T47D (cell line): ENCODE results near the gene AGRN.

Source experiments
- DNase-seq, 2 experiments: peaks; one replicate each; pipeline versions ENCODE4 v3.0.0 to v3.0.0-alpha.2; 2011 to 2012; ENCODE audit warnings: low read depth in 1 of 2, low spot score in 1 of 2
- JUND ChIP-seq: IDR thresholded peaks from 2 replicates; pipeline ENCODE4 v1.6.1; 2012; ENCODE audit warnings: low read depth
- in situ Hi-C: cut with HindIII; loops from 2 replicates; pipeline ENCODE4 v1.10.0; 2016; ENCODE audit warnings: low sequenced_read_pairs, low pct_unique_long_range_greater_than_20kb

AGRN gene

DNA sequence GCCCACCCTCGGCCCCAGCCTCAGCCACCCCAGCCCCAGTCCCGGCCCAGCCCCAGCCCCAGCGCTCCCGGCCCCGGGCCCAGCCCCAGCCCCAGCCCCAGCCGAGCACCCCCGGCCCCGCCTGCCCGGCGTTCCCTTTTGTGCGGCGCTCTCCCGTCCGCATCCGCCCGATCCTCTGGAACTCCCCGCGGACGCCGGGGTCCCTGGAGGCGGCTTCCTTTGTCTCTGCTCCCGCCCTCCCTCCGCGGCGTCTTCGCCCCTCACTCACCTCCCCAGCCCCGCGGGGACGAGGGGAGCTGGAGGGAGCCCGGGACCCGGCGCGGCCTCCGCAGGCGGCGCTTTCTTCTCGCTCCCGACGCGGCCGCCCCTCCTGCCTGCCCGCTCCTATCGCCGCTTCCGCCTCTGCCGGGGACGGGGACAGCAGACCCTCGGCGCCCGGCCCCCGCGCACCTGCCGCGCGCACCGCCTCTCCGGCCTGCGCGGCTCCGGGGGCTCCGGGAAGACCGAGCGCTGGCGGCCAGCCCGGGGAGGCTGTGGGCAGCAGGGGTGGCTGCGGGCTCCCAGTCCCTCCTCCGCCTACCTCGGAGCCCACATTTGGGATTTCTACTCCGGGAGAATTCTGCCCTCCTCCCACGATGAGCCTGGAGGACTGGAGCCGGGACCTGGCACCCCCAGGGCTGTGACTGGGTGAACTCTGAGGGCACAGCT, 14.0 kb downstream of the AGRN start:
- in situ Hi-C loops = no loop called here
- no peak for TF ChIP-seq JUND
- no peak for DNase-seq

GRCh38 chr1:1034439-1034781, 14.5 kb downstream of the AGRN start:
- TF ChIP-seq JUND = no peak
- DNase-seq = no peak
- in situ Hi-C loops = no loop called here

DNA sequence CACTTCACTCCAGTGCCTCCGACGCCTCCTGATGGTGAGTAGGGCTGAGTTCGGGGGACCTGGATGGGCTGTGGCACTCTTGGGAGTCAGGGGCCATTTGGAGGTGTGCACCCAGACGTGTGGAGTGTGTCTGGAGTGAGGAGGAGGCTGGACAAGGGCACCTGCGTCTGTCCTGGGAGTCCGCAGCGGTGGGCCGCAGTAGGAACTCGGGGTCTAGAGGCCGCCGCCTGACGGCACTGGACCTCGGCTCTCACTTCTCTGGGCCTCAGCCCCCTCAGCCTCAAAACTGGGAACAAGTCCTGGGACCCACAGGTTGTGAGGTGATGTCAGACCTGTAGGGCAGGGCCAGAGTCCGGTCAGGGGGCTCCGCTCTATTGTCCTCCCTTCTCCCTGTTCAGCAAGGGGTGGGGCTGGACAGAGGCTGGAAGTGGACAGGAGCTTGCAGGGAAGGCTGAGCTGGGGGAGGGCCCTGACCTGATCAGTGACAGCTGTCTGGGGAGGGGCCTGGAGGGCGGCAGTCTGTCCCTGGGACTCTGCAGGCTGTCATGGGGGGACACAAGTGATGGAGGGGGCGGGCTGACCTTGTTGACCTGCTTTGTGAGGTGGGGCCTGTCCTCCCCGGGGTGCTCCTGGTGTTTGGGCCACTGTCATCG, 15.5 kb downstream of the AGRN start:
- TF ChIP-seq JUND = no peak
- in situ Hi-C loops = no loop called here
- no peak for DNase-seq

DNA sequence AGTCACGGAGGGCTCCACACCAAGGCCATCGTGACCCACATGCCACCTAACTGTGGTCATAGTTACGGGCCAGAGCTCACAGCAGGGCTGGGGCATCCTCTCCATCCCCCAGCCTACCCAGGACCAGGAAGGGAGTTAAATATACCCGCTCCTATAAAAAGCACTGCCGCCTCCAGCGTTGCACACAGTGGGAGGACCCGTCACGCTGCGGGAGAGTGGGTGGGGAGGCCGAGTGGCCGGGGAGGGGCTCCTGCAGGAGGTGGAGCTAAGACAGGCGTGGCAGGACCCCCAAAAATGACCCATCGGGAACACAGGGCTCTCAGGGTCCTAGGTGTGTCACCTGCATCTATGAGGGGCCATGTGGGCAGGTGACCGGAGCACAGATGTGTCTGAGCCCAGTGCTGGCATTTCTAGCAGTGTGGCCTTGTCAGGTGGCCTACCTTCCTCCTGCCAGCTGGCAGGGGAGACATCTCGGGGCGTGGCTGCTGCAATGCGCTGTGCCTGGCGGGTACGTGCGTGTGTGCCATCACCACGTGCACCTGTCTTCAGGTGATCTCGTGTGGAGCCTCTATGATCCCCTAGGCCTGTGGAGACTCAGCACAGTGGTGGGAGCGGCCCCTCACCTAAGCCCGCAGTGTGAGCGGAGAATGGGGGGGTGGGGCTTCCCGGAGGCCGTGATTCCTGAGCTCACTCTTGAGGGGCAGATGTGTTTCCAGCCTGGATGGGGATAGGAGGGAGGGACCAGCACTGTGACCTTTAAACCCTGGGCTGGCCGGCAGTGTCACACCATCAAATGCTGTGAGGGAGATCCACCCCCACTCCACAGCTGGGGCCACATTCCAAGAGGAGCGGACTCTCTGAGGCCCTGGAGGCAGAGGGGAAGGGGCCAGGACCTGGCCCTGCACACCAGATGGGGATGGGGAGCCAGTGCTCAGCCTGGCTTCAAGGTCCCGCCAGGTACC, 17.7 kb downstream of the AGRN start:
- DNase-seq = no peak
- no peak for TF ChIP-seq JUND
- in situ Hi-C loops = no loop called here

GRCh38 chr1:1038694-1039093, 18.8 kb downstream of the AGRN start:
- no peak for DNase-seq
- no peak for TF ChIP-seq JUND
- in situ Hi-C loops = no loop called here

DNA sequence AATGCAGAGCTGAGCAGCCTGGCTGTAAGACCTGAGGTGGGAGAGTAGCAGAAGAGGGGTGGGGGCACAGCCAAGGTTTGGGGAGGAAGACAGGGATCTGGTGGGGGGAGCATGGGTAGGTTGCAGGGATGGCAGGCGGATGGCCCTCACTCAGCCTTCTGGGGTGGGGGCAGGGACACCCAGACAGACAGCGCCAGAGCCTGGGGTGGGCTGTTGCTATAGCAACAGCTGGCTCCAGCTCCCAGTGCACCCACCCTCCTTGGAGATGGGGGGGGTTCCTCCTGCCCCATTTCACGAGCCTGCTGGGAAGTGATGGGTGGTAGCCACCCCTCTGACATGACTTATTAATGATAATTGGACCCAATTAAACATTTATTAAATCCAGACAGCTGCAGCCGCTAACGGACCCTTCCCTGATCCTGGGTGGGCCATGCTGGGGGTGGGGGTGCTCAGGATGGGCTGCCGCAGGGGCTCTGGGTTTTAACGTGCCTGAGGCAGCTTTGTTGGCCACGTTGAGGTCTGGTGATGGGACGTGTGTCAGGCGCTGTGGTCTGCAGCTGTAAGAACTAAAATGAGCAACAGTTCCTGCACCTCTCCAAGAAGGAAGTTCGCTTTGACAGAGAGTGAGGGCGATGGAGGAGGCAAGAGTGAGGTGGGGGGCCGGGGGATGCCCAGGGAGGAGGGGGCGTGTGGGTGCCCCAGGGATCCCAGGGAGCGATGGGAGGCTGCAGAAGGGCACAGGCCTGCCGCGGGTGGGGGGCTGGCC, 19.4 kb downstream of the AGRN start:
- DNase-seq = no peak
- TF ChIP-seq JUND = no peak
- in situ Hi-C loops = no loop called here

GRCh38 chr1:1040004-1040991, 20.4 kb downstream of the AGRN start:
- in situ Hi-C loops = no loop called here
- peak; percentile 91 to 95 for DNase-seq
- no peak for TF ChIP-seq JUND

DNA sequence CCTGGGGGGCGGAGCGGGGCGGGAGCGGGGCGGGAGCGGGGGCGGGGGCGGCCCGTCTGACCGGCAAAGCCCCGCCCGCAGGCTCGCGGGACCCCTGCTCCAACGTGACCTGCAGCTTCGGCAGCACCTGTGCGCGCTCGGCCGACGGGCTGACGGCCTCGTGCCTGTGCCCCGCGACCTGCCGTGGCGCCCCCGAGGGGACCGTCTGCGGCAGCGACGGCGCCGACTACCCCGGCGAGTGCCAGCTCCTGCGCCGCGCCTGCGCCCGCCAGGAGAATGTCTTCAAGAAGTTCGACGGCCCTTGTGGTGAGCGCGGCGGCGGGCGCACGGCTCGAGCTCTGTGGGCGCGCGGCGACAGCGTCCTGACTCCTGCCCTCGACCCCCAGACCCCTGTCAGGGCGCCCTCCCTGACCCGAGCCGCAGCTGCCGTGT, 21.2 kb downstream of the AGRN start:
- in situ Hi-C loops = no loop called here
- no peak for DNase-seq
- TF ChIP-seq JUND = no peak

DNA sequence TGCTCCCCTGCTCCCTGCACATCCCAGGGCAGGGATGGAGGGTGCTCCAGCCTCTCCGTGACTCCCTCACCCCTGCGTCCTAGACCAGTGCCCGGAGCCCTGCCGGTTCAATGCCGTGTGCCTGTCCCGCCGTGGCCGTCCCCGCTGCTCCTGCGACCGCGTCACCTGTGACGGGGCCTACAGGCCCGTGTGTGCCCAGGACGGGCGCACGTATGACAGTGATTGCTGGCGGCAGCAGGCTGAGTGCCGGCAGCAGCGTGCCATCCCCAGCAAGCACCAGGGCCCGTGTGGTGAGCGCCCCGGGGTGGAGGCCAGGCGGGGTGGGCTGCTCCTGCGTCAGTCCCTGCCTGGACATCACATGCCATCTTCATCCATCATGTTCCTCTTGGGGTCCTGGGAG, 22.0 kb downstream of the AGRN start:
- in situ Hi-C loops = no loop called here
- no peak for DNase-seq
- TF ChIP-seq JUND = no peak

- no peak for DNase-seq
- in situ Hi-C loops = no loop called here
- no peak for TF ChIP-seq JUND
Observed at GRCh38 chr1:1042835-1043234, 22.9 kb downstream of the AGRN start.

- in situ Hi-C loops = no loop called here
- no peak for DNase-seq
- no peak for TF ChIP-seq JUND
Observed at GRCh38 chr1:1043411-1043810, 23.5 kb downstream of the AGRN start.
